H1 (cell line): ENCODE measurements around the gene B4GALT5.
"Not testable (repeated sequence)": the region's sequence is repeated elsewhere in the genome, so short reads cannot be mapped to it uniquely, and the experiment has no call there.

Source experiments
- ASH2L ChIP-seq: fragments of 200-600, 300-600 bp; sonication (generic); IDR thresholded peaks from one replicate; pipeline ENCODE4 v1.7.1; 2017; ENCODE audit warnings: low read length
- CBX5 ChIP-seq: fragments of 300-800, 300-1000 bp; sonication (generic); IDR thresholded peaks from 2 replicates; pipeline ENCODE4 v1.7.1; 2016; ENCODE audit warnings: antibody characterized with exemption, low read length, low read depth
- CHD2 ChIP-seq: IDR thresholded peaks from 2 replicates; pipeline ENCODE4 v1.6.1; 2012; ENCODE audit warnings: low read length, improper control_type of control experiment
- CTCF ChIP-seq, 3 experiments: IDR thresholded peaks; 1 replicate in 2 of 3; 2 replicates in 1 of 3; pipeline versions ENCODE4 v1.5.1 to v1.6.1; 2011; ENCODE audit warnings: low read length in 3 of 3, mild to moderate bottlenecking in 3 of 3, inconsistent platforms in 2 of 3, low read depth in 1 of 3, moderate library complexity in 1 of 3; ENCODE audit not compliant: insufficient read depth in 1 of 3; ENCODE audit errors: control extremely low read depth in 1 of 3
- GABPA ChIP-seq: IDR thresholded peaks from 2 replicates; pipeline ENCODE4 v1.6.1; 2011; ENCODE audit warnings: mild to moderate bottlenecking, low read length, moderate library complexity, borderline replicate concordance; ENCODE audit not compliant: insufficient read depth
- JUN ChIP-seq: IDR thresholded peaks from 2 replicates; pipeline ENCODE4 v1.6.1; 2011; ENCODE audit warnings: low read depth, mild to moderate bottlenecking, improper control_type of control experiment, low read length
- POLR2A ChIP-seq, 2 experiments: IDR thresholded peaks; 1 replicate in 1 of 2; 2 replicates in 1 of 2; pipeline ENCODE4 v1.6.1; 2011; ENCODE audit warnings: low read depth in 2 of 2, low read length in 2 of 2, mild to moderate bottlenecking in 2 of 2; ENCODE audit errors: control extremely low read depth in 1 of 2
- RAD21 ChIP-seq, 2 experiments: IDR thresholded peaks in 1 of 2; conservative IDR thresholded peaks in 1 of 2; 2 replicates each; pipeline ENCODE4 v1.6.1; 2011; ENCODE audit warnings: low read depth in 2 of 2, low read length in 2 of 2, improper control_type of control experiment in 1 of 2, inconsistent platforms in 1 of 2, mild to moderate bottlenecking in 1 of 2, moderate library complexity in 1 of 2
- TAF1 ChIP-seq: IDR thresholded peaks from 2 replicates; pipeline ENCODE4 v1.6.1; 2011; ENCODE audit warnings: mild to moderate bottlenecking, low read depth, low read length
- TAF7 ChIP-seq: optimal IDR thresholded peaks from 2 replicates; pipeline ENCODE3; 2011; ENCODE audit warnings: low read depth, mild to moderate bottlenecking, inconsistent platforms, low read length, moderate library complexity, borderline replicate concordance

DNA sequence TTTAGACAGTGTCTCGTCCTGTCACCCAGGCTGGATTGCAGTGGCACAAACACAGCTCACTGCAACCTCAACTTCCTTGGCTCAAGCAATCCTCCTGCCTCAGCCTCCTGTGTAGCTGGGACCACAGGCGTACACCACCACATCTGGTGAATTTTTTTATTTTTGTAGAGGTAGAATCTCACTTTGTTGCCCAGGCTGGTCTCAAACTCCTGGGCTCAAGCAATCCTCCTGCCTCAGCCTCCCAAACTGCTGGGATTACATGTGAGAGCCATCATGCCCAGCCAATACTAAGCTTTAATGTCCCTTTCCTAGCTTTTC is 44.8 kb downstream of the B4GALT5 start:
- TF ChIP-seq TAF7; CBX5; TAF1; POLR2A (IDR thresholded peaks at IDR 0.05; ENCODE audit: control extremely low read depth in 1 of 2, low read depth in 2 of 2, low read length in 2 of 2); CHD2; CTCF (IDR thresholded peaks at IDR 0.05; ENCODE audit: control extremely low read depth in 1 of 3, insufficient read depth in 1 of 3, low read depth in 1 of 3, low read length in 3 of 3); ASH2L; JUN; RAD21 (IDR thresholded peaks at IDR 0.05 in 1 of 2, conservative IDR thresholded peaks at IDR 0.05 in 1 of 2; ENCODE audit: low read depth in 2 of 2, low read length in 2 of 2); GABPA: not testable (repeated sequence)
